ENCODE data around the gene CPZ.

DNA sequence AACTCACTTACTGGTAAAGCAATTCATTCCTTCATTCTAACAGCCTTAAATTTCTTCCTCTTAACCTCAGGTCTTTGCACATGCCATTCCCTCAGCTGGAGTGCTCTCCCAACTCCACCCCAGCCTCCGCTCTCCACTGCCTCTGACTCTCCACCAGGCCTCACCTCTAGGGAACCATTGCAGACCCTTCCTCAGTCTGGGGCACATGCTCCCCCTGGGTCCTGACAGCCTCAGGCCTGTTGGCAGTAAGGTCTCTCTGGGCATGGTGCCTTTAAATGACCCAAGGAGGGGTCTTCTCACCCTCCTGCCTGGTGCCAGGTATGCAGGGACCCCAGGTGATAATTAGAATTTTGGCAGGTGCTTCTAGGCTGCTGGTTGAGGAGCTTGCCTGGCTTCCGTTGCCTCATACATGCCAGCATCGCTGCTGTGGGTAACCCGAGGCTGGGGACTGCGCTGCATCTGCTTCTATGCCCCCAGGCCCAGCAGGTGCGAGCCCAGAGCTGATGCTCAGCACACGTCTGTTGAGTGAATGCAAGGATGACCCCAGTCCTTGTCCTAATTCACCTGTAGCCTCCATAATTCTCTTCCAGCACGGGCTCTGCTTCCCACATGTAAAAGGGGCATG lies 39.9 kb upstream of the CPZ start:
- TF ChIP-seq, protein P1, sequence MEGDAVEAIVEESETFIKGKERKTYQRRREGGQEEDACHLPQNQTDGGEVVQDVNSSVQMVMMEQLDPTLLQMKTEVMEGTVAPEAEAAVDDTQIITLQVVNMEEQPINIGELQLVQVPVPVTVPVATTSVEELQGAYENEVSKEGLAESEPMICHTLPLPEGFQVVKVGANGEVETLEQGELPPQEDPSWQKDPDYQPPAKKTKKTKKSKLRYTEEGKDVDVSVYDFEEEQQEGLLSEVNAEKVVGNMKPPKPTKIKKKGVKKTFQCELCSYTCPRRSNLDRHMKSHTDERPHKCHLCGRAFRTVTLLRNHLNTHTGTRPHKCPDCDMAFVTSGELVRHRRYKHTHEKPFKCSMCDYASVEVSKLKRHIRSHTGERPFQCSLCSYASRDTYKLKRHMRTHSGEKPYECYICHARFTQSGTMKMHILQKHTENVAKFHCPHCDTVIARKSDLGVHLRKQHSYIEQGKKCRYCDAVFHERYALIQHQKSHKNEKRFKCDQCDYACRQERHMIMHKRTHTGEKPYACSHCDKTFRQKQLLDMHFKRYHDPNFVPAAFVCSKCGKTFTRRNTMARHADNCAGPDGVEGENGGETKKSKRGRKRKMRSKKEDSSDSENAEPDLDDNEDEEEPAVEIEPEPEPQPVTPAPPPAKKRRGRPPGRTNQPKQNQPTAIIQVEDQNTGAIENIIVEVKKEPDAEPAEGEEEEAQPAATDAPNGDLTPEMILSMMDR (IDR thresholded peaks at IDR 0.05), result no peak
- no peak for TF ChIP-seq POLR2A (IDR thresholded peaks at IDR 0.05)

All from Peyer's patch (tissue), 4 donors.